ENCODE results near the gene MAP3K12. TPM values are rescaled to one million over a fixed set of nuclear protein-coding genes. Genes with fewer than 3 reads are reported as not detected.
A peak's percentile ranks its signal among the peaks of the same experiment; 100 is the strongest.

The MAP3K12 gene
- total RNA-seq, 3 donors from 2014 or later (not counting 1 experiment from before 2014, with no cell fraction given) = 15.3 to 21.8 (median 21.8) TPM

GRCh38 chr12:53454707-53455106, 44.6 kb downstream of the MAP3K12 start:
- Histone ChIP-seq H3K4me1 (ENCODE audit: control insufficient read depth, insufficient read depth, low read length) (peaks cover 4% of the 10 kb centered on the region), H3K36me3 (ENCODE audit: control insufficient read depth, insufficient read depth, low read length) (peaks cover 56% of the 10 kb centered on the region), H3K27me3 (ENCODE audit: control insufficient read depth, insufficient read depth, low read length) (no peaks in the 10 kb centered on the region), H3K27ac (ENCODE audit: low read length) (no peak overlapping the region), H3K9me3 (ENCODE audit: control insufficient read depth, insufficient read depth, low read length) (no peaks in the 10 kb centered on the region), H3K4me3 (ENCODE audit: low read length) (no peak overlapping the region)
- H3K4me3 Mint-ChIP-seq = no peak overlapping the region
- intact Hi-C loops (cut with micrococcal nuclease) = no loop called here
- ATAC-seq (no peak), DNase-seq (no peak)
- peaks cover 25% of the 10 kb centered on the region for H3K36me3 Mint-ChIP-seq
- no peaks in the 10 kb centered on the region for H3K27me3 Mint-ChIP-seq (ENCODE audit: low read depth in 2 of 2)
- WGBS (ENCODE audit: insufficient coverage) = 90% methylated on average over 2 of the region's 3 CpGs
- H3K4me1 Mint-ChIP-seq = peaks cover 34 to 35% of the 10 kb centered on the region in 2 donors
- TF ChIP-seq CTCF (IDR thresholded peaks at IDR 0.05) = no peak
- H3K27ac Mint-ChIP-seq = peak overlapping the region; percentile 53 to 86
- no peaks in the 10 kb centered on the region for H3K9me3 Mint-ChIP-seq

- no peak for ATAC-seq
- no peak for DNase-seq
- H3K27ac ChIP-seq (ENCODE audit: low read length) = no peak overlapping the region
- H3K4me3 ChIP-seq (ENCODE audit: low read length) = no peak overlapping the region
- no peaks in the 10 kb centered on the region for H3K27me3 ChIP-seq (ENCODE audit: control insufficient read depth, insufficient read depth, low read length)
- H3K4me1 Mint-ChIP-seq = peaks cover 34 to 35% of the 10 kb centered on the region in 2 donors
- no peak for TF ChIP-seq CTCF (IDR thresholded peaks at IDR 0.05)
- no peaks in the 10 kb centered on the region for H3K9me3 ChIP-seq (ENCODE audit: control insufficient read depth, insufficient read depth, low read length)
- H3K9me3 Mint-ChIP-seq = no peaks in the 10 kb centered on the region
- 66% methylated on average over 5 of the region's 6 CpGs for WGBS (ENCODE audit: insufficient coverage)
- no peaks in the 10 kb centered on the region for H3K27me3 Mint-ChIP-seq (ENCODE audit: low read depth in 2 of 2)
- peak overlapping the region; percentile 81 to 86 for H3K27ac Mint-ChIP-seq
- H3K36me3 Mint-ChIP-seq = peaks cover 25% of the 10 kb centered on the region
- intact Hi-C loops (cut with micrococcal nuclease) = loop anchor here (2.0 kb wide), 1 partner anchor 55 kb away; no protein-coding TSS in a partner anchor
- H3K4me3 Mint-ChIP-seq = peak overlapping the region; percentile 88
- peaks cover 50% of the 10 kb centered on the region for H3K36me3 ChIP-seq (ENCODE audit: control insufficient read depth, insufficient read depth, low read length)
- peaks cover 4% of the 10 kb centered on the region for H3K4me1 ChIP-seq (ENCODE audit: control insufficient read depth, insufficient read depth, low read length)
Measured at GRCh38 chr12:53453953-53454640, 45.2 kb downstream of the MAP3K12 start.

- DNase-seq (peak; percentile 84 to 90), ATAC-seq (peak; percentile 43 to 69 (median 51))
- Mint-ChIP-seq H3K36me3 (peaks cover 25% of the 10 kb centered on the region), H3K4me1 (peaks cover 34 to 39% of the 10 kb centered on the region in 2 donors), H3K9me3 (no peaks in the 10 kb centered on the region), H3K27me3 (ENCODE audit: low read depth in 2 of 2) (no peaks in the 10 kb centered on the region), H3K27ac (peak overlapping the region; percentile 81 to 86), H3K4me3 (peak overlapping the region; percentile 88)
- intact Hi-C loops (cut with micrococcal nuclease) = loop anchor here (2.0 kb wide), 1 partner anchor 56 kb away; no protein-coding TSS in a partner anchor
- peak overlapping the region; percentile 95 for H3K27ac ChIP-seq (ENCODE audit: low read length)
- under 1% methylated on average over 52 of the region's 82 CpGs for WGBS (ENCODE audit: insufficient coverage)
- peak overlapping the region; percentile 97 for H3K4me3 ChIP-seq (ENCODE audit: low read length)
- no peaks in the 10 kb centered on the region for H3K9me3 ChIP-seq (ENCODE audit: control insufficient read depth, insufficient read depth, low read length)
- peaks cover 38% of the 10 kb centered on the region for H3K36me3 ChIP-seq (ENCODE audit: control insufficient read depth, insufficient read depth, low read length)
- H3K4me1 ChIP-seq (ENCODE audit: control insufficient read depth, insufficient read depth, low read length) = peaks cover 4% of the 10 kb centered on the region
- no peaks in the 10 kb centered on the region for H3K27me3 ChIP-seq (ENCODE audit: control insufficient read depth, insufficient read depth, low read length)
- TF ChIP-seq CTCF (IDR thresholded peaks at IDR 0.05) = peak; percentile 54
Measured at GRCh38 chr12:53452159-53453077, 46.8 kb downstream of the MAP3K12 start.

Data from natural killer cell (primary cell).